Subcutaneous adipose tissue (tissue), 4 donors: ENCODE data around the gene RGS11. TPM values are rescaled to one million over a fixed set of nuclear protein-coding genes. Genes with fewer than 3 reads are reported as not detected.

ENCODE experiments used
- total RNA-seq, 4 donors: library from RNA; depleted of rRNA; stranded (reverse); fragments of >200 nt; gene quantifications; one replicate each; pipeline ENCODE4 v1.1.0, GENCODE V29; 2016
- TF ChIP-seq, protein P1 (sequence below): fragments of 450-650 bp; IDR thresholded peaks from one replicate; pipeline ENCODE4 v1.5.1; 2016; ENCODE audit warnings: low read depth, mild to moderate bottlenecking, control low read depth, antibody characterized with exemption, moderate library complexity

RGS11 gene
- total RNA-seq, 4 donors from 2014 or later, result 6.2 to 20.2 (median 11.4) TPM

DNA sequence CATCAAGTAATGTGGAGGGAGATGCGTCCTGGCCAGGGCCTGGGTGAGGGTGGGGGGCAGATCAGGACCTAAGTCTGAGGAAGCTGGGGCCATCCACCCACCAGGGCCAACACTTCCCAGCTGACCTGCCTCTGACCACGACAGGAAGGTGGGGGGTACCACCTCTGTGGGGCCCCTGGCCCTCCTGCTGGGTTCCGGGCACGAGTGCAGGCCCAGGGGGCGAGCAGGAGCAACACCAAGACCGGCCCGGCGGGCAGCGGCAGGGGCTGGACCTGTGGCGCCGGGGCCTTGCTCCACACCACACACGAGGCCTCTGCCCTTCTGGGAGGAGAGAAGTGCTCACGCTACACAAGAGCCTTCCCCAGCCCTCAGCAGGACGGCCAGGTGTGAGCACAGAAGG is 20.5 kb upstream of the RGS11 start:
- TF ChIP-seq, protein P1, sequence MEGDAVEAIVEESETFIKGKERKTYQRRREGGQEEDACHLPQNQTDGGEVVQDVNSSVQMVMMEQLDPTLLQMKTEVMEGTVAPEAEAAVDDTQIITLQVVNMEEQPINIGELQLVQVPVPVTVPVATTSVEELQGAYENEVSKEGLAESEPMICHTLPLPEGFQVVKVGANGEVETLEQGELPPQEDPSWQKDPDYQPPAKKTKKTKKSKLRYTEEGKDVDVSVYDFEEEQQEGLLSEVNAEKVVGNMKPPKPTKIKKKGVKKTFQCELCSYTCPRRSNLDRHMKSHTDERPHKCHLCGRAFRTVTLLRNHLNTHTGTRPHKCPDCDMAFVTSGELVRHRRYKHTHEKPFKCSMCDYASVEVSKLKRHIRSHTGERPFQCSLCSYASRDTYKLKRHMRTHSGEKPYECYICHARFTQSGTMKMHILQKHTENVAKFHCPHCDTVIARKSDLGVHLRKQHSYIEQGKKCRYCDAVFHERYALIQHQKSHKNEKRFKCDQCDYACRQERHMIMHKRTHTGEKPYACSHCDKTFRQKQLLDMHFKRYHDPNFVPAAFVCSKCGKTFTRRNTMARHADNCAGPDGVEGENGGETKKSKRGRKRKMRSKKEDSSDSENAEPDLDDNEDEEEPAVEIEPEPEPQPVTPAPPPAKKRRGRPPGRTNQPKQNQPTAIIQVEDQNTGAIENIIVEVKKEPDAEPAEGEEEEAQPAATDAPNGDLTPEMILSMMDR, result no peak

DNA sequence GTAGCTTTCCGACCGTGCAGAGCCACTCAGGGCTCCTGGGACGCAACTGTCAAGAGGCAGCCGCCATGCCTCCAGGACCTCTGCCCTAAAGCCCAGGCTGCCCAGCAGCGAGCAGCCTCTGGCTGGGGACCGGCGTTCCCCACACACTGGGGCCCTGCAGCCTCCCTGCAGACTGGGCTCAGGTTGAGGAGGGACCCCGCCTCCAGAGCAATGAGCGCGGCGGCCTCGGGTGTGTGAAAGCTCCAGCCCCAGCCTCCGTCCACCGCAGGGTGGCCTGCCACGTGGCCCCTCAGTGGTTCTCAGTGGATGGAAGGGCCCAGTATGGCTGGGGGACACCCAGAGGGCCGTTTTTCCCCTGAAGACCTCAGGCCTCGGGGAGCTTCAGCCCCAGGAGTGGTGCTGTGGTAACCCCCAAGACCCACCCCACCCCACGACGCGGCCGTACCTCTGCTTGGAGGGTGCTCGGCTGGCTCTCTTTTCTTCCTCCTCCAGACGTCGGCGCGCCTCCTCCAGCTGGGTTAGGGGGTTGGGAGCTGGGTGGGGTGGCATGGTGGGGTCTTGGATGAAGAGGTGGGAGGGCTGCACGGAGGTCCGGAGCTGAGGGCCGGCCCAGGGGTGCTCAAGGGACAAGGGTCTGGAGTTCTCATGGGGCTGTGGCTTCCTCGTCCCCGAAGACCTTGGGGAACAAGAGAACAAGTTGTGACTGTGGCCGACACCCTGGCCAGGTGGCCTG is 17.5 kb upstream of the RGS11 start:
- TF ChIP-seq, protein P1, result no peak

GRCh38 chr16:291539-291938 is 15.8 kb upstream of the RGS11 start:
- TF ChIP-seq, protein P1, result no peak

DNA sequence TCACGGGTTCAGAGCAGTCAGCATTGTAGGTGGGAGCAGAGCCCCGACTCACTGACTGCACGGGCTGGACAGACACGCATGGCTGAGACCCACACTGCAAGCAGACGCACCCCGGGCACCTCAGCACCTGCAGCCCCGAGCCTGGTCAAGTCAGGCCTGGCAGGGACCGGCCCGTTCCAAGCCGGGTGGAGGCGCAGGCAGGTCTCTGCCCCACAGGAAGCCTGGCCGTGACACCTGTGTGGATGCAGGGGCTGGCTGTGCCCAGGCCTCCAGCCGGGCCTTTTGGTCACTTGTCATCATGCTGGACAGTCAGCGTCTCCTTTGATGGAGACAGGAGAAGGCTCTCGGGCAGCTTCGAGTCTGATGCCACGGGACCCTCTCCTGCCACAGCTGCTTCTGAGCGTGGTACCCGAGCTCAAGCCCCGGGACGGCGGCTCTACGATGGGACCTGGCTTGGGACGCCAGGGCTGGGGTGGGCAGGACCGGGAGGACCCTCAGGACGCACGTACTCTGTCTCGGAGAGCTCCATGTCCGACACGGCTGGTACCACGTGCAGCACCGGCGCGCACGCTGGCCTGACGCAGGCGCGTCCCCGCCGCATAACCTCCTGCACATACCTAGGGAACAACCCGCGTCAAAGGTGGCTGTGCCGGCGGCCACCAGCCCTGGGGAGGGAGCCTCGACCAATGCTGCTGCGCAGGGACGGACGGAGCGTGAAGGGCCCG is 15.1 kb upstream of the RGS11 start:
- TF ChIP-seq, protein P1, result no peak

GRCh38 chr16:290015-290680 is 14.4 kb upstream of the RGS11 start:
- TF ChIP-seq, protein P1, result no peak

GRCh38 chr16:289395-289997 is 13.8 kb upstream of the RGS11 start:
- TF ChIP-seq, protein P1, result no peak
